ENCODE measurements around the gene APBA1.

GRCh38 chr9:69456201-69456600 lies 216.0 kb downstream of the APBA1 start:
- TF ChIP-seq POLR2A (IDR thresholded peaks at IDR 0.05; ENCODE audit: low read depth, low read length) (no peak), POLR2AphosphoS5 (IDR thresholded peaks at IDR 0.05; ENCODE audit: low read depth, low read length) (no peak), TAF1 (IDR thresholded peaks at IDR 0.05; ENCODE audit: low read depth, low read length) (no peak), SPI1 (IDR thresholded peaks at IDR 0.05; ENCODE audit: low read depth, low read length) (no peak), POU2F2 (IDR thresholded peaks at IDR 0.05; ENCODE audit: low read depth, low read length) (no peak)
